Mucosa of gallbladder (tissue), 1 donor: Measurements from ENCODE around the gene NFKBIL1. TPM values are rescaled to one million over a fixed set of nuclear protein-coding genes. Genes with fewer than 3 reads are reported as not detected.

Source experiments
- DNase-seq: peaks from one replicate; pipeline ENCODE4 v3.0.0-alpha.2; 2020; ENCODE audit warnings: low spot score
- total RNA-seq: library from RNA; stranded (reverse); gene quantifications from one replicate; pipeline ENCODE4 v1.2.1, GENCODE V29; 2021
- donor health status: DM: no; HTN: no; CAD: no.

NFKBIL1 gene
- total RNA-seq, 1 donor from 2014 or later = 27.7 TPM

GRCh38 chr6:31534521-31535040, 12.8 kb upstream of the NFKBIL1 start:
- no peak for DNase-seq

GRCh38 chr6:31535538-31536324, 11.7 kb upstream of the NFKBIL1 start:
- DNase-seq = no peak

- DNase-seq = no peak
Observed at GRCh38 chr6:31538805-31539400, 8.5 kb upstream of the NFKBIL1 start.

GRCh38 chr6:31540640-31541039, 6.8 kb upstream of the NFKBIL1 start:
- no peak for DNase-seq

- DNase-seq = no peak
Observed at GRCh38 chr6:31541059-31541657, 6.2 kb upstream of the NFKBIL1 start.

GRCh38 chr6:31541658-31542521, 5.5 kb upstream of the NFKBIL1 start, which contains the start of gene DDX39B:
DDX39B (minus strand) TSS chr6:31542003; CDS start chr6:31540532, 1,471 bp downstream.
- DNase-seq = peak; percentile 96

GRCh38 chr6:31543639-31544038, 3.8 kb upstream of the NFKBIL1 start:
- DNase-seq = no peak

- no peak for DNase-seq
Observed at GRCh38 chr6:31544676-31545075, 2.7 kb upstream of the NFKBIL1 start.

GRCh38 chr6:31545291-31545690, 2.1 kb upstream of the NFKBIL1 start:
- no peak for DNase-seq

GRCh38 chr6:31546339-31546957, 960 bp upstream of the NFKBIL1 start, which contains the start of gene ATP6V1G2:
ATP6V1G2 (minus strand) TSS chr6:31546608; CDS start chr6:31546559, 49 bp downstream.
- DNase-seq = peak; percentile 91

- no peak for DNase-seq
Observed at GRCh38 chr6:31547727-31548543, 527 bp downstream of the NFKBIL1 start.

- no peak for DNase-seq
Observed at GRCh38 chr6:31548544-31548873, 1.1 kb downstream of the NFKBIL1 start.

- peak; percentile 52 for DNase-seq
Observed at GRCh38 chr6:31551371-31551770, 4.0 kb downstream of the NFKBIL1 start.

GRCh38 chr6:31556307-31556706, 8.9 kb downstream of the NFKBIL1 start:
- DNase-seq = no peak

GRCh38 chr6:31557443-31558317, 10.3 kb downstream of the NFKBIL1 start:
- no peak for DNase-seq

- DNase-seq = no peak
Observed at GRCh38 chr6:31558318-31558625, 10.9 kb downstream of the NFKBIL1 start.

- no peak for DNase-seq
Observed at GRCh38 chr6:31558631-31559500, 11.5 kb downstream of the NFKBIL1 start.

- DNase-seq = no peak
Observed at GRCh38 chr6:31559606-31559957, 12.2 kb downstream of the NFKBIL1 start.
